Activated CD8-positive, alpha-beta memory T cell treated with anti-CD3 and anti-CD28 coated beads, Interleukin-2, amount 10 ng/mL, durations not matched to agents 7 days and 5 days (primary cell): ENCODE results near the gene ANO10. TPM values are rescaled to one million over a fixed set of nuclear protein-coding genes. Genes with fewer than 3 reads are reported as not detected.
"Not testable (repeated sequence)": the region's sequence is repeated elsewhere in the genome, so short reads cannot be mapped to it uniquely, and the experiment has no call there.

Experiments used
- ATAC-seq: fragments of 150-1000 bp; cut with Tn5 transposase; one replicate; pipeline ENCODE4 v1.10.0; 2021; ENCODE audit warnings: moderate library complexity
- CTCF ChIA-PET: fragments of 350-600 bp; sonication (Branson Sonifier 250); formaldehyde crosslinking; loops from one replicate; lab custom pipeline; 2021; ENCODE audit warnings: antibody characterized with exemption; lab: Charles Lee
- DNase-seq: peaks from one replicate; pipeline ENCODE4 v3.0.0-alpha.2; 2020
- H3K27ac Mint-ChIP-seq: one replicate; pipeline ENCODE4 v1.8.0; 2021; ENCODE audit warnings: mild to moderate bottlenecking, mixed read lengths
- H3K27me3 Mint-ChIP-seq: one replicate; pipeline ENCODE4 v1.8.0; 2021; ENCODE audit warnings: mixed read lengths
- H3K36me3 Mint-ChIP-seq: one replicate; pipeline ENCODE4 v1.8.0; 2021; ENCODE audit warnings: mild to moderate bottlenecking, mixed read lengths
- H3K4me1 Mint-ChIP-seq: one replicate; pipeline ENCODE4 v1.8.0; 2021; ENCODE audit warnings: mixed read lengths
- H3K4me3 Mint-ChIP-seq: one replicate; pipeline ENCODE4 v1.8.0; 2021; ENCODE audit warnings: mild to moderate bottlenecking, moderate library complexity, mixed read lengths
- H3K9me3 Mint-ChIP-seq: one replicate; pipeline ENCODE4 v1.8.0; 2022; ENCODE audit warnings: low read depth, mixed read lengths
- total RNA-seq, 2 experiments: library from RNA; stranded (reverse); gene quantifications; one replicate each; pipeline ENCODE4 v1.2.3, GENCODE V29; 2021

Gene ANO10
- total RNA-seq, 2 experiments from 2014 or later, result 10.7 to 13.1 TPM

DNA sequence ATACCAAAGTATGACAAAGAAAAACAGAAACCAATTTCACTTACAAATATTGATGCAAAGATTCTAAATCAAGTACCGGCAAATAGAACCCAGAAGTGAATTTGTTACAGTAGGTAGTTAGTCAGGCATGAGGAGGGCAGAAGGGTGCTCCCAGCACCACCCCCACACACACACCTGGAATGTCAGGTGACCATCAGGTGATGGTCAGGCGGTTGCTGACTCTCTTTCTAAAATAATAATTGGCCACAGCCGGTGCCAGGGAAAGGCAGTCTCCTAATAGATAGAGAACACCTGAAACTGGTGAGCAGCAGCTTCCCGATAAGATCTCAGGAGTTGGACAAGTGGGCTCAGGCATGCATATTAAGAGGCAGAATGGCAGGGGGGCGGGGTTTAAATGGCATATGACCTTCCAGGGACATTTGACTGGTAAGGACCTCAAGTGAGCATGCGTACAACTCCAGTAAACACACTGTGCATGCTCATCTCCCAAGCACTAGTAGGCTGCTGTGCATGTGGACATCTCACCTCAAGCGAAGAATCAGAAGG, 131.1 kb downstream of the ANO10 start:
- Mint-ChIP-seq H3K4me1 (peaks cover 9% of the 10 kb centered on the region), H3K4me3 (no peak overlapping the region), H3K27ac (no peak overlapping the region), H3K9me3 (no peaks in the 10 kb centered on the region), H3K36me3 (peaks cover 5% of the 10 kb centered on the region), H3K27me3 (no peaks in the 10 kb centered on the region)
- CTCF ChIA-PET, result interaction anchor here (1.5 kb wide), 1 partner anchor 12 kb away, joined by 5 read pairs; no protein-coding TSS in a partner anchor
- DNase-seq, result no peak
- ATAC-seq, result no peak

DNA sequence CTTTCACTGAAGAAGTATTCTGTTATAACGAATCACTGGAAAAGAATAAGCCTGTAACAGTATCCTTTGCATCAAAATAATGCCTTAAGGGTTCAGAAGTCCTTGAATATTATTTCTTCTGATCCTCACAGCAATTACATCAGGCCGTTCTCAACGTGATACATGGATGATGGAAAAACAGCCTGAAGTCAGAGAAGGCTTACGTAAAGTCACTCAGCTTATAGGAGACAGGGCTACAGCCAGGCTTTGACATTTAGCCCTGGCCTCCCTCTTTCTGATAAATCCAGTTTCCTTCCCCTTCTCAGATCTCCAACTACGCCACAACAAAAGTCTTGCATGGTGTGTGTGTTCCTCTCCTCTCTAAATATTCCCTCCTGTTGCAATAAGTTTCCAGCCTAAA, 131.9 kb downstream of the ANO10 start:
- H3K9me3 Mint-ChIP-seq, result no peaks in the 10 kb centered on the region
- peaks cover 5% of the 10 kb centered on the region for H3K36me3 Mint-ChIP-seq
- H3K4me1 Mint-ChIP-seq, result peaks cover 9% of the 10 kb centered on the region
- CTCF ChIA-PET, result no interaction called here
- H3K27me3 Mint-ChIP-seq, result no peaks in the 10 kb centered on the region
- no peak overlapping the region for H3K27ac Mint-ChIP-seq
- no peak overlapping the region for H3K4me3 Mint-ChIP-seq
- ATAC-seq (no peak), DNase-seq (no peak)

- ATAC-seq (no peak), DNase-seq (no peak)
- H3K36me3 Mint-ChIP-seq, result no peaks in the 10 kb centered on the region
- no peaks in the 10 kb centered on the region for H3K27me3 Mint-ChIP-seq
- no peak overlapping the region for H3K4me3 Mint-ChIP-seq
- CTCF ChIA-PET, result no interaction called here
- H3K9me3 Mint-ChIP-seq, result peaks cover 3% of the 10 kb centered on the region
- no peak overlapping the region for H3K27ac Mint-ChIP-seq
- peaks cover under 1% of the 10 kb centered on the region for H3K4me1 Mint-ChIP-seq
Measured at GRCh38 chr3:43485931-43486330, 135.9 kb downstream of the ANO10 start.

GRCh38 chr3:43484926-43485488, 136.8 kb downstream of the ANO10 start:
- H3K36me3 Mint-ChIP-seq, result peaks cover 1% of the 10 kb centered on the region
- ATAC-seq, result no peak
- H3K4me1 Mint-ChIP-seq, result no peaks in the 10 kb centered on the region
- H3K4me3 Mint-ChIP-seq, result no peak overlapping the region
- H3K27ac Mint-ChIP-seq, result no peak overlapping the region
- no peaks in the 10 kb centered on the region for H3K27me3 Mint-ChIP-seq
- CTCF ChIA-PET, result no interaction called here
- no peak for DNase-seq
- peaks cover 3% of the 10 kb centered on the region for H3K9me3 Mint-ChIP-seq

GRCh38 chr3:43481375-43481774, 140.4 kb downstream of the ANO10 start:
- Mint-ChIP-seq H3K27me3 (no peaks in the 10 kb centered on the region), H3K27ac (no peak overlapping the region), H3K4me3 (no peak overlapping the region), H3K36me3 (peaks cover 18% of the 10 kb centered on the region), H3K4me1 (peaks cover 18% of the 10 kb centered on the region), H3K9me3 (peaks cover 6% of the 10 kb centered on the region)
- DNase-seq (no peak), ATAC-seq (no peak)
- CTCF ChIA-PET, result interaction anchor here (1.6 kb wide), 1 partner anchor 134 kb away, joined by 3 read pairs; no protein-coding TSS in a partner anchor

DNA sequence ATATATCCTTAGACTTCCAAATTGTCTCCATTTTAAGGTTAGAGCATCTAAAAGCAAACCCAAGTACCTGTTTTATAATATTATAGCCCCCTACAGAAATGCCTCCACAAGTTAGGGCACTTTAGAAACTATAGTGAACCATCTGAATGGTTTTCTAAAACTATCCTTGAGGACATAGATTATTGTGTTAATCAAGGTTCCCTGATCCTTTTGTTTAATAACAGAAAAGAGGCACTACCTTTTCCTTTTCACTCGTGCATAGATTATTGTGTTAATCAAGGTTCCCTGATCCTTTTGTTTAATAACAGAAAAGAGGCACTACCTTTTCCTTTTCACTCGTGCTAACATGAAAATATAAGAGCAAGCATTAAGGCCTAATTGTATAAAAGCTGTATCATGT, 143.0 kb downstream of the ANO10 start:
- Mint-ChIP-seq H3K36me3 (peaks cover 20% of the 10 kb centered on the region), H3K4me1 (peaks cover 18% of the 10 kb centered on the region)
- not testable (repeated sequence) for H3K4me3 Mint-ChIP-seq, H3K27me3 Mint-ChIP-seq, DNase-seq, H3K9me3 Mint-ChIP-seq, H3K27ac Mint-ChIP-seq, ATAC-seq
- CTCF ChIA-PET, result interaction anchor here (0.9 kb wide), 1 partner anchor 25 kb away, joined by 3 read pairs; no protein-coding TSS in a partner anchor

DNA sequence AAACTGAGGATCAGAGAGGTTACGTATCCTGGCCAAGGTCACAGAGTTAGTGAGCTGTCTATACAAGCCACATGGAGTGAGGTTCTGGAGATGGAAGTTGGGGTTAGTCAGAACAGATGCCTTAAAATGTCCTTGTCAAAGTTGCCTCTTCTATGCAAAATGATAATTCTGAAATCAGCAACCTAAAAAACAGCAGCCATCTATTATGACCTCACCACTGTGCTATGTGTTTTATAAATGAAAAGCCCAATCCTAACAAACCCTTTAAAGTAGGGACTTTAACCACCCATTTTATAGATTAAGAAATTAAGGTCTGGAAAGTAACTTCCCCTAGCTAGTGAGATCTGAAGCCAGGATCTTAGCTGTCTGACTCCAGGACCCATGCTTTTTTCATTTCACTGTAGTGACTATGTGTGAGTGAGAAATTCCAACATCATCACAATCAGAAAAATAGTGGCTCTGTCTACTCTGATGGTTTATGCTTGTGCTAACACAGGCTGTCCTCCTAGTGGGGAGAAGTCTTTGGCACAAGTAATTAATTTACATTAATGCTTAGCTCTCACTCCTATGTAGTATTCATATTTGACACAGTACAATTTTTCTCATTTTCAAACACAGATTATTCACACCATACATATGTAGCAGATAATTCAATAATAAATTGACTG, 143.6 kb downstream of the ANO10 start:
- no peaks in the 10 kb centered on the region for H3K27me3 Mint-ChIP-seq
- H3K36me3 Mint-ChIP-seq, result peaks cover 20% of the 10 kb centered on the region
- CTCF ChIA-PET, result interaction anchor here (0.9 kb wide), 1 partner anchor 25 kb away, joined by 3 read pairs; no protein-coding TSS in a partner anchor
- DNase-seq (no peak), ATAC-seq (no peak)
- H3K27ac Mint-ChIP-seq, result peak overlapping the region; percentile 86
- no peak overlapping the region for H3K4me3 Mint-ChIP-seq
- peaks cover 3% of the 10 kb centered on the region for H3K9me3 Mint-ChIP-seq
- peaks cover 18% of the 10 kb centered on the region for H3K4me1 Mint-ChIP-seq

DNA sequence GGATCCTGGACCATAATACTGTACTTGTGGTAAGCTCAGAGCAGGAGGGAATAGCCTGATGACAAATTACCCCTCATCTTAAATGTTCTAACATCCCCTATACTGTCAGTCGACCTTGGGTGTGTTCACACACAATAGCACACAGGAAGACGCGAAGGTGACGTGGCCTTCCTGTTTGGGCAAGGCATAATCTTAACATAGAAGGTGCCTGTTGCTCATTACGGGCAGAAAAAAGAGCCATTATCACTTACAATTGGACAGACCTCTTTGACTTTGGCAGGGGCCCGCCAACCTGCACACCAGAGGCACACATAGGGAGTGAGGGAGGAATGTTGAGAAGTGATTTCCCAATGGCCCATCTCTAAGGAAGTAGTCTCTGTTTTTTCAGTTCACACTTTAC, 144.2 kb downstream of the ANO10 start:
- H3K4me3 Mint-ChIP-seq, result no peak overlapping the region
- CTCF ChIA-PET, result interaction anchor here (0.9 kb wide), 1 partner anchor 26 kb away, joined by 3 read pairs; no protein-coding TSS in a partner anchor
- ATAC-seq, result peak; percentile 99

GRCh38 chr3:43473737-43474136, 148.1 kb downstream of the ANO10 start:
- ATAC-seq, result no peak
- DNase-seq, result no peak
- Mint-ChIP-seq H3K27ac (no peak overlapping the region), H3K4me1 (peaks cover 18% of the 10 kb centered on the region), H3K36me3 (peaks cover 15% of the 10 kb centered on the region), H3K27me3 (peaks cover 2% of the 10 kb centered on the region), H3K9me3 (peaks cover 3% of the 10 kb centered on the region), H3K4me3 (no peak overlapping the region)
- CTCF ChIA-PET, result no interaction called here

More for the DNA sequence above, 144.2 kb downstream of the ANO10 start:
- H3K36me3 Mint-ChIP-seq, result peaks cover 20% of the 10 kb centered on the region
- H3K27ac Mint-ChIP-seq, result peak overlapping the region; percentile 86
- peaks cover 18% of the 10 kb centered on the region for H3K4me1 Mint-ChIP-seq
- peaks cover 3% of the 10 kb centered on the region for H3K9me3 Mint-ChIP-seq
- no peaks in the 10 kb centered on the region for H3K27me3 Mint-ChIP-seq
- DNase-seq, result peak; percentile 83

- DNase-seq (no peak), ATAC-seq (no peak)
- H3K4me3 Mint-ChIP-seq, result no peak overlapping the region
- H3K27me3 Mint-ChIP-seq, result peaks cover 2% of the 10 kb centered on the region
- H3K4me1 Mint-ChIP-seq, result peaks cover 14% of the 10 kb centered on the region
- H3K9me3 Mint-ChIP-seq, result peaks cover 3% of the 10 kb centered on the region
- peaks cover 15% of the 10 kb centered on the region for H3K36me3 Mint-ChIP-seq
- no peak overlapping the region for H3K27ac Mint-ChIP-seq
- CTCF ChIA-PET, result no interaction called here
Measured at GRCh38 chr3:43473244-43473643, 148.6 kb downstream of the ANO10 start.

GRCh38 chr3:43468133-43468532, 153.7 kb downstream of the ANO10 start:
- no peaks in the 10 kb centered on the region for H3K4me1 Mint-ChIP-seq
- DNase-seq (no peak), ATAC-seq (no peak)
- H3K27ac Mint-ChIP-seq, result no peak overlapping the region
- peaks cover 9% of the 10 kb centered on the region for H3K36me3 Mint-ChIP-seq
- CTCF ChIA-PET, result interaction anchor here (1.9 kb wide), 1 partner anchor 506 kb away, joined by 5 read pairs; no protein-coding TSS in a partner anchor
- H3K4me3 Mint-ChIP-seq, result no peak overlapping the region
- H3K27me3 Mint-ChIP-seq, result peaks cover 2% of the 10 kb centered on the region
- no peaks in the 10 kb centered on the region for H3K9me3 Mint-ChIP-seq

GRCh38 chr3:43465109-43465508, 156.7 kb downstream of the ANO10 start:
- CTCF ChIA-PET, result no interaction called here

GRCh38 chr3:43462566-43462965, 159.2 kb downstream of the ANO10 start:
- H3K4me3 Mint-ChIP-seq, DNase-seq, H3K9me3 Mint-ChIP-seq, ATAC-seq, CTCF ChIA-PET, H3K4me1 Mint-ChIP-seq, H3K27ac Mint-ChIP-seq, H3K27me3 Mint-ChIP-seq: not testable (repeated sequence)
- H3K36me3 Mint-ChIP-seq, result peaks cover 13% of the 10 kb centered on the region

More at GRCh38 chr3:43465109-43465508, 156.7 kb downstream of the ANO10 start:
- Mint-ChIP-seq H3K27ac (no peak overlapping the region), H3K4me3 (no peak overlapping the region), H3K36me3 (peaks cover 15% of the 10 kb centered on the region), H3K27me3 (no peaks in the 10 kb centered on the region), H3K4me1 (no peaks in the 10 kb centered on the region), H3K9me3 (peaks cover 5% of the 10 kb centered on the region)
- DNase-seq (no peak), ATAC-seq (no peak)
